22Rv1 (cell line): ENCODE measurements around the gene NSG1.

Experiments used
- H3K27ac ChIP-seq: fragments of 450-650 bp; 2 replicates; pipeline ENCODE4 v1.5.1; 2017
- CTCF ChIP-seq: fragments of 450-650 bp; IDR thresholded peaks from 2 replicates; pipeline ENCODE4 v1.5.1; 2017; ENCODE audit warnings: mild to moderate bottlenecking
- ZFX ChIP-seq: fragments of 450-650 bp; IDR thresholded peaks from 2 replicates; pipeline ENCODE4 v1.6.1; 2017; ENCODE audit warnings: antibody characterized with exemption, borderline replicate concordance

NSG1 gene

GRCh38 chr4:4386296-4386735 lies 586 bp upstream of the NSG1 start:
- H3K27ac ChIP-seq = no peak overlapping the region
- no peak for TF ChIP-seq CTCF
- TF ChIP-seq ZFX = no peak

- TF ChIP-seq CTCF (no peak), ZFX (no peak)
- H3K27ac ChIP-seq = no peak overlapping the region
These were observed 819 bp downstream of the NSG1 start for GRCh38 chr4:4387531-4388310.

GRCh38 chr4:4388311-4388790 lies 1.4 kb downstream of the NSG1 start:
- H3K27ac ChIP-seq = no peak overlapping the region
- TF ChIP-seq CTCF (no peak), ZFX (no peak)

GRCh38 chr4:4388836-4389575 lies 2.1 kb downstream of the NSG1 start:
- TF ChIP-seq ZFX = no peak
- TF ChIP-seq CTCF = no peak
- no peak overlapping the region for H3K27ac ChIP-seq

- TF ChIP-seq CTCF = no peak
- TF ChIP-seq ZFX = no peak
- no peak overlapping the region for H3K27ac ChIP-seq
These were observed 3.1 kb downstream of the NSG1 start for GRCh38 chr4:4390046-4390445.

GRCh38 chr4:4390515-4391240 lies 3.8 kb downstream of the NSG1 start:
- no peak overlapping the region for H3K27ac ChIP-seq
- TF ChIP-seq ZFX = no peak
- TF ChIP-seq CTCF = no peak
